Tibial nerve (tissue), 4 donors: ENCODE results near the gene KCNK18.

ENCODE experiments used
- EP300 ChIP-seq, 2 donors: sonication (generic); formaldehyde crosslinking; IDR thresholded peaks; one replicate each; pipeline ENCODE4 v1.6.1; 2017; ENCODE audit warnings: antibody characterized with exemption in 2 of 2, mild to moderate bottlenecking in 1 of 2
- POLR2A ChIP-seq, 2 donors: fragments of 450-650 bp; IDR thresholded peaks; one replicate each; pipeline ENCODE4 v1.6.1; 2017; ENCODE audit warnings: antibody characterized with exemption in 2 of 2, mild to moderate bottlenecking in 2 of 2, moderate library complexity in 2 of 2
- TF ChIP-seq, protein P1 (sequence below), 5 experiments: fragments of 200-600 bp in 3 of 5; fragments of 450-650 bp in 2 of 5; sonication (generic) in 3 of 5; IDR thresholded peaks; one replicate each; pipeline ENCODE4 v1.5.1; 2016 to 2019; ENCODE audit warnings: antibody characterized with exemption in 5 of 5, mild to moderate bottlenecking in 3 of 5, moderate library complexity in 2 of 5

DNA sequence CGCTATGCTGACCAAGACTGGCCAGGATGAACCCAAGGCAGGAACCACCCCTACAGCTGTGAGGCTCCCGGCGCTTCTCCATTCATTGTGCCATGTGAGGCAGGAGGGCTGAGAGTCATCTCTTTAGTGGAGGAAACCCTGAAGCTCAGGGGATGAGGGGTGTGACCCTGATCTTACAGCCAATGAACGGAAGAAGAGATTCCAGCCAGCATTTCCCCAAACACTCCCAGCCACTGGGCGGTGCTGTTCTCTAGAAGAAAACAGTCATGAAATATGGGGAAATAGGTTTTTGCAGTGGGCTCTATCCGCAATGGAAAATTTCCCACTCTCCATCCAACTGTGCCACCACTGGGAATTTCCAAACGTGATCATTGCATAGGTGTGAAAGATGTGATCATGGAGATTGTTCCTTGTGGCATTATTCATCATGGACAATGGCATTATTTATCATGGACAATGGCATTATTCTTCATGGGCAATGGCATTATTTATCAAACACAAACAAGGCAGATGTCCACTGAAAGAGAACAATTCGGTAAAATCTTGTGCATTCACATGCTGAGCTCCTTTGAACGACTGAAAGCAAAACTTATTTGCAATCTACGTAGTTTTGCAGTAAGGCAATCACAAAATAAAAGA is 29.6 kb downstream of the KCNK18 start:
- TF ChIP-seq, protein P1, sequence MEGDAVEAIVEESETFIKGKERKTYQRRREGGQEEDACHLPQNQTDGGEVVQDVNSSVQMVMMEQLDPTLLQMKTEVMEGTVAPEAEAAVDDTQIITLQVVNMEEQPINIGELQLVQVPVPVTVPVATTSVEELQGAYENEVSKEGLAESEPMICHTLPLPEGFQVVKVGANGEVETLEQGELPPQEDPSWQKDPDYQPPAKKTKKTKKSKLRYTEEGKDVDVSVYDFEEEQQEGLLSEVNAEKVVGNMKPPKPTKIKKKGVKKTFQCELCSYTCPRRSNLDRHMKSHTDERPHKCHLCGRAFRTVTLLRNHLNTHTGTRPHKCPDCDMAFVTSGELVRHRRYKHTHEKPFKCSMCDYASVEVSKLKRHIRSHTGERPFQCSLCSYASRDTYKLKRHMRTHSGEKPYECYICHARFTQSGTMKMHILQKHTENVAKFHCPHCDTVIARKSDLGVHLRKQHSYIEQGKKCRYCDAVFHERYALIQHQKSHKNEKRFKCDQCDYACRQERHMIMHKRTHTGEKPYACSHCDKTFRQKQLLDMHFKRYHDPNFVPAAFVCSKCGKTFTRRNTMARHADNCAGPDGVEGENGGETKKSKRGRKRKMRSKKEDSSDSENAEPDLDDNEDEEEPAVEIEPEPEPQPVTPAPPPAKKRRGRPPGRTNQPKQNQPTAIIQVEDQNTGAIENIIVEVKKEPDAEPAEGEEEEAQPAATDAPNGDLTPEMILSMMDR (IDR thresholded peaks at IDR 0.05): no peak
- TF ChIP-seq POLR2A (IDR thresholded peaks at IDR 0.05) (no peak), EP300 (IDR thresholded peaks at IDR 0.05) (no peak)
